GM19099 (cell line): ENCODE data around the gene SMC3.

Experiments
- POLR2A ChIP-seq: IDR thresholded peaks from 3 replicates; pipeline ENCODE4 v1.6.1; 2011; ENCODE audit warnings: low read depth; ENCODE audit not compliant: insufficient read length; ENCODE audit errors: extremely low read depth

The SMC3 gene

GRCh38 chr10:110567201-110568054 is at the start of gene SMC3:
Gene SMC3 (plus strand): TSS chr10:110567695. CDS start chr10:110567817, 122 bp downstream.
- TF ChIP-seq POLR2A, result peak; percentile 76

DNA sequence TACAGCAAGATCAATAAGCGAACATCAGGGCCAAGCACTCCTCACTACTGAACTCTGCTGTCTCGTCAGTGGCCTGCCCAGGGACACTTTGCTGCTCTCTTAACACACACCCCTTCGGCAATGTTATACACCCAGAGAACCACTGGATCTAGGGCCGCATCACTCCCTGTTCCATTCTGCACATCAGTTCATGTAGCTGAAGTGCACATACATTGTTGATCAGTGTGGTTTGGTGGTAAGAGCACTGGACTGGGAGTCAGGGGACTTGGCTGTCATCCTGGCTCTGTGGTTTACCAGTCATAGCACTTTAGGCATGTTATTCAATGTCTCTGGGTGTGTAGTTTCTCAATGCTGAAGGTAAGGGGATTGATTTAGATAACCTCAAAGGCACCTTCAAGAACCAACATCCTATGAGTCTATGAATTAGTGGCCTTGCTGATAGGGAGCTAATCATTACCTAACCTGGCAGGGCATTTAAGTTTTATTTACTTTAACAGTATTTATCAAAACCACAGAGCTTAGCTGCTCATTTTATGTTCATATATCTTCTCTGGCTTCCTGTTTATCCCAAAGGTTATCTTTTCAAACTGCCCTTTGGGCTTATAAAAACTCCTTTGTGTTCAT is 45.0 kb upstream of the SMC3 start:
- no peak for TF ChIP-seq POLR2A

DNA sequence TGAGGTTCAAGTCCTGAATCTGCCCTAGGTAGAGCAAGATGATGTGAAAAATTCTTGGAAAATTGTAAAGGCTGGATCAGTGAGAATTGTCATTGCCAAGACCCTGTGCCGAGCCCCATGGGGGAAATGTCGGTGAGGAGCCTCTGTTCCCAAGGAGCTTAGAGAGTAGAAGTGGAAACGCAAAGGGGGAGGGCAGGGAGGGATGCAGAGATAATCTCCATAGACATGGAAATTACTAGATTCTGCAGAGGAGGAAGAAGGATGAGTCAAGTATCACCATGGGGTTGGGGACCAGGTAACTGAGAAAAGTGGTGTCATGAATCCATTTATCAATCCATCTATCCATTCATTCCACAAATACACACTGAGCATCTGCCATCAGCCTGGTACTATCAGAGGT is 43.8 kb upstream of the SMC3 start:
- no peak for TF ChIP-seq POLR2A

GRCh38 chr10:110524179-110524858 is 43.2 kb upstream of the SMC3 start:
- no peak for TF ChIP-seq POLR2A

DNA sequence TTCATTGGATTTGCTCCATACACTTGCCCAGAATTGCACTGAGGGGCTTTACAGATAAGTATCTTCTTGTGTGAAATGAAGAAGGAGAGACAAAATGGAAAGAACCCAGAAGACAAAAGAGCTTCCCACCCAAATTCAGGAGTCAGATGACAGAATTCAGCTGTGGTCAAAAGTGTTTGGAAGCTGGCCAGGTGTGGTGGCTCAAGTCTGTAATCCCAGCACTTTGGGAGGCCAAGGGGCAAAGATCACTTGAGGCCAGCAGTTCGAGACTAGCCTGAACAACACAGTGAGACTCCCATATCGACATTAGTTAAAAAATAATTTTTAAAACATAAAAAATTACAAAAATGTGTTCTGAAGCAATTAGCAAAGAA is 42.6 kb upstream of the SMC3 start:
- no peak for TF ChIP-seq POLR2A

DNA sequence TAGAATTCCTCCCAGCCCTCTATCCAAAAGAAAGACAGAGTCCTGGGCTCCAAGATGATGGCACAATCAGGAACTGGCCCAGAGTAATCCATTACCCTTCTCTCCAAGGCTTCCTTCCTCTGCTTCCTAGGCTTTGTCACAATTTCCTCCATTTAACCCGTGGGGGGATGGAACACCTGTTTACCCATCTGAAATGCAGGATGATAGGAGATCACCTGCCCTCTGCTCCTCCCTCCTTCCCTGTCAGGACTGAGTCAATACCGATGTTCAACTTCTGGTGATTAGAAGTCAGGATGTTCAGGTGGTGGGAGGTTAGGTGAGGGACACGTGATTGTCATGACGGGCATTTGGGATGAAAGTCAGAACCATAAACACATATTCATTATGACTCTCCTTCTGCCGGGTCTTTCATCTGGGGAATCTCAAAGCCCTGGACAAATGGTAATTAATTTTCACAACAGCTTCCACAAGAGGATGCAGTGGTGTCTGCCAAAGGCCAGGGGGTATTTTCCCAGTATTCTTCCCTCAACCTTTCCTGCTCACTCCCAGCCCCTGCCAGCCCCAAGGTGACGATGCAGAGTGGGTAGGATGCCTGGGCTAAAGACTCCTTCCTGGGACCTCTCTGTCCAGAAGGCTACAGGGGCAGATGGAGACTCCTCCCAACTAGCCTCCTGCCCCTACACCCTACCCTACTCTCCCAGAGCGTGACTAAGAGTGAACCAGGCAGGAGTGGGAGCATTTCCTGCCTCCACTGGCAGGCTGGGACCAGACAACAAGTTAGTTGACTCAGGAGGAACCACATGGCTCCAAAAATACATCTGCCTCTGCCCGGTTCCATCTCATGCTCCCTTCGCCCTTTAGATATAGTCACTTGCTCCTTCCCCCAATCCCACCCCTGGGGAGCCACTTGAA is 41.9 kb upstream of the SMC3 start:
- TF ChIP-seq POLR2A, result no peak

DNA sequence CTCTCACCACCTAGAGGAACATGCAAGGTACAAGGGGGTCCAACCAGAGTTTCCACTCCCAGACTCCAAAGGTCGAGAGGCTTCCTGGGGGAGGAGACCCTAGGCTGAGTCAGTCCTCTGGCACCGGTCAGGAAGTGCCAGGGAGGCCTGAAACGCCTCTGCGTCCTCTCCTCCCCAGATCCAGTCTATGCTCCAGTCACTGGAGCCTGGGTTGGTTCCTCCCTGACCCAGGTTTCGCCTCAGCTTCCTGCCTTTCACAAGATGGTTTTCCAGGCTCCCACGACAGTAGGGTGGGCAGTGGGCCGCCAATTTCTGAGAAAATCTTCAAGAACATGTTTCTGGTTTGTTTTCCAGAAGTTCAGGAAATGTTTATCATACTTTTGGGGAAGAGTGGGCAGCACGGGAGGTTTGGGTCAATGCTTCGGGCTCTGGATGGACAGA is 39.7 kb upstream of the SMC3 start:
- TF ChIP-seq POLR2A, result no peak

DNA sequence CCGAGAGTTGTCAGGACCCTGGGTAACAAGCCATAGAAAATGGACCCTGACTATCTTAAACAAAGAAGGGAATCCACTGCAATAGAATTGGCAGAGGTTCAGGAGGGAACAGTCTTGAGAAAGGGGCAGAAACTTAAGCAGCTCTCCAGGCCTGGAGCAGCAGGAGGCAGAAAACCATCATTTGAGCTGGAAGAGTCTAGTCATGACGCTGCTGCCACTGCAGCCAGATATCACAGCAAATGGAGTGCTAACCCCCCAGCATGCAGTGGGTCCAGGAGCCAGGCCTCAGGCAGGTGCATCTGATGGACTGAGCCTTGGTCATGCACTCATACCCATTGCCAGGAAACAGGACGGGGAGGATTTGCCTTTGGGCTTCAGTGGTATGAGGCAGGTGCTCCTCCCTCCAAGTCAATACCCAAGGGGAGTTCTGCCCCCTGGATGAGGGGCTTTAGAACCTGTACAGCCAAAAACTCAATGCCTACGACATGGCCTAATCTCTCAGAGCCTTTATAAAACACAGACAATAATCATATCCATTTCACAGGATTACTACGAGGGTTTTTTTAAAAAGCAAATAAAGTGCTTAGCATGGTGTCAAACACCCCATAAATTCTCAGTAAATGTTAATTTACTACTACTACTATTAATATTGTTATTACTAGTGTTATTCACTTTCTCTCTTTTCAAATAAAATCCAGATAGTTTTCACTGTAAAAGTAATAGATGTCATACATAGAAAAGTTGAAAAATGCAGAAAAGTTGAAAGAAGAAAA is 39.1 kb upstream of the SMC3 start:
- no peak for TF ChIP-seq POLR2A

DNA sequence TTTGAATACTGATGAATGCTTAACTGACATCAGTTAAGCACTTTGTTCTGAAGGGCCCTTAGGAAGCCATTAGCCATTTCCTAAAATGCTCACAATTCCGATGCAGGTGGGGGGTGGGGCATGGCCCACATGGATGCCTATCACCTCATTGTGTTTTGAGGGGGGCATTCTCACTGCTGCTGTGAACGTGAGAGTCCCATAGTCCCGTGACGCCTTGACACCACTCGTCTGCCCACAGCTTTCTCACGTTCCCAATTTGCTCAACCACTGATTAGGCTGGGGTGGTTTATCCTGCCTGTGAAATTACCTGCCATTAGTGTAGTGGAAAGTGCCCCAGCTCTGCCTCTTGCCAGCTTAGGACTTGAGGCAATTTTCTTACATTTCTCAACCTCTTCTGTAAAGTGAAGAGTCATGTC is 37.9 kb upstream of the SMC3 start:
- TF ChIP-seq POLR2A, result no peak

- no peak for TF ChIP-seq POLR2A
These were observed 37.2 kb upstream of the SMC3 start for GRCh38 chr10:110530131-110530831.

DNA sequence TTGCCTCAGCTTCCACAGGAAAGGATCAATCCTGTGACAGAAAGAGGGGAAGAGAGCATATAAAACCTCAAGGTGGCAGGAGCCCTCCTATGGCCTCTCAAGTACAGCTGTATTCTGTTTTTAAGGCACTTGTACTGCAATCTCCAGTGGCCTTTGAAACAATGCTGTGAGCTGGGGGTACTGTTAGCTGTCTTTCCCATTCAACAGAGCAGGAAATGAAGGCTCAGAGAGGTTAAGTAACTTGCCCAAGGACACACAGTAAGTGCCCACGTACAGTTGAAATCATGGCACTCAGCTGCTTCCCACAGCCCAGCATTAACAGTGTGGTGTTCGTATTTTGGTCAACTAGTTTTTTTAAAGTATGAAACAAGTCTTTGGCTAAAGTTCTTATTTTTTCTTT is 35.8 kb upstream of the SMC3 start:
- no peak for TF ChIP-seq POLR2A

DNA sequence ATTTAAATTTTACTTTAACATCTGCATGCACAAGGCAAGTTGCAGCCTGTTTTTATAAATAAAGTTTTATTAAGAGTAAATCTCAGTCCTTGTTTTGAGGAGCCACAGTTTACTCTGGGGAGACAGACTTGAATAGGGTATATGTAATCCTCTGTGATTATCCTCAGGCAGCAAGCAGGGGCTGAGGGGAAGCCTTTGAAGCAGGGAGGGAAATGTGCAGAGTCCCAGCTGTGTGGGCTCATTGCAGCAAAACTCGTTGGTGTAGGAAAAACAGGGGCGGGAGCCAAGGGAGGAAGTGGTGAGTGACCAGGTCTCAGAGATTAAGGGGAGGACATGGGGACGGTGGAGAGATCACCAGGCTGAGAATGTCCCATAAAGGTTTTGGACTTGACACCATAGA is 34.3 kb upstream of the SMC3 start:
- TF ChIP-seq POLR2A, result no peak

- no peak for TF ChIP-seq POLR2A
These were observed 32.9 kb upstream of the SMC3 start for GRCh38 chr10:110534571-110534970.

DNA sequence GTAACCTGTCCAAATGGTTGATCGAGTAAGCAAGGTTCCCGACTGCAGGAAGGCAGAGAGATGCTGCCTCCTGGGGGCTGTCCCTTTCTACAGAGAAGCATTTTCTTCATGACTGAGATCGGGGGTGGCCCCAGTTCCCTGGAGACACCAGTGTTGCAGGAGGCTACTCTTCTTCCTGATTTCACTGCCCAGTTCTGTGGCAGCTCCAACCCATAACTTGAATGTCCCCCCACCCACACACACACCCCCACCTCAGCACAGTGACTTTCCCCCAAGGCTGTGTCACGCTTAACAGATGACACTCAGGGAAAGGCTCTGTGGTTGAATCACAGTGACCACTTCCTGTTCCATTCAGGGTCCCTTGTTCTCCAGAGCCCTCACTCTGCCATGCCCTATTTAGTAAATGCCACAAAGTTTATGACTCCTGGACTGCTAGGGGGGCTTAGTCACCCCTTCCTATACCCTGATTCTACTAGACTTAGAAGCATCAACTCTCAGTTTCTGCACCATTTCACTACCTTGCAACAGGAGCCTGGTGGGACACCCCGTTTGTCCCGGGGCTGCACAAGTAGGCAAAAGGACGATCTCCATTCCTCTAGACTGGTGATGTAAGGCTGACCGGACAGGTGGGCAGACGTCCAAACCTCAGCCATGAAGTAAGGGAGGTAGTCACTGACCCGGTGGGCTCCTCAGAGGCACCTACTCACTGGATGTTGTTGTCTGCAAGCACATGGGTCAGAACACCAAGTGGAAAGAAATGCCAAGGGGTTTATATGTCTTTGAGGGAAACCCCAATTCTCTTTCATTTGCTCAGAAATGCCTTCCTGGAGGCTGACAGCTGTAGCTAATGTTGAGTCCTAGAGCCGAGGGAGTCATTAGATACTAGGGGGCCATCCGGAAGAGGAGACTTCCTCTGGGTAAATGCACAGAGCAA is 31.3 kb upstream of the SMC3 start:
- no peak for TF ChIP-seq POLR2A
